GM23248 (cell line): ENCODE results near the gene TRAF4.

ENCODE experiments used
- EZH2 ChIP-seq: fragments of 200-600 bp; sonication (generic); IDR thresholded peaks from 2 replicates; pipeline ENCODE4 v1.6.1; 2018; ENCODE audit warnings: antibody characterized with exemption, mild to moderate bottlenecking; ENCODE audit not compliant: insufficient read depth, poor library complexity, severe bottlenecking
- EZH2phosphoT487 ChIP-seq: fragments of 200-600 bp; sonication (generic); IDR thresholded peaks from 2 replicates; pipeline ENCODE4 v1.6.1; 2018; ENCODE audit warnings: antibody characterized with exemption, moderate library complexity, mild to moderate bottlenecking, low read depth; ENCODE audit not compliant: insufficient read depth

GRCh38 chr17:28774206-28774605 is 30.4 kb downstream of the TRAF4 start:
- TF ChIP-seq EZH2phosphoT487 (no peak), EZH2 (no peak)
